Pulmonary artery endothelial cell (primary cell): ENCODE measurements around the gene CIDEB. TPM values are rescaled to one million over a fixed set of nuclear protein-coding genes. Genes with fewer than 3 reads are reported as not detected.
"Not testable (repeated sequence)": the region's sequence is repeated elsewhere in the genome, so short reads cannot be mapped to it uniquely, and the experiment has no call there.

Experiments used
- DNase-seq: peaks from one replicate; pipeline ENCODE4 v3.0.0-alpha.2; 2011; ENCODE audit warnings: low read depth, low spot score
- total RNA-seq: library from RNA; depleted of rRNA; stranded (reverse); fragments of >200 nt; gene quantifications from 2 replicates; pipeline ENCODE4 v1.2.3, GENCODE V29; 2014

CIDEB gene
- total RNA-seq, 1 donor from 2014 or later: 1.1 TPM

DNA sequence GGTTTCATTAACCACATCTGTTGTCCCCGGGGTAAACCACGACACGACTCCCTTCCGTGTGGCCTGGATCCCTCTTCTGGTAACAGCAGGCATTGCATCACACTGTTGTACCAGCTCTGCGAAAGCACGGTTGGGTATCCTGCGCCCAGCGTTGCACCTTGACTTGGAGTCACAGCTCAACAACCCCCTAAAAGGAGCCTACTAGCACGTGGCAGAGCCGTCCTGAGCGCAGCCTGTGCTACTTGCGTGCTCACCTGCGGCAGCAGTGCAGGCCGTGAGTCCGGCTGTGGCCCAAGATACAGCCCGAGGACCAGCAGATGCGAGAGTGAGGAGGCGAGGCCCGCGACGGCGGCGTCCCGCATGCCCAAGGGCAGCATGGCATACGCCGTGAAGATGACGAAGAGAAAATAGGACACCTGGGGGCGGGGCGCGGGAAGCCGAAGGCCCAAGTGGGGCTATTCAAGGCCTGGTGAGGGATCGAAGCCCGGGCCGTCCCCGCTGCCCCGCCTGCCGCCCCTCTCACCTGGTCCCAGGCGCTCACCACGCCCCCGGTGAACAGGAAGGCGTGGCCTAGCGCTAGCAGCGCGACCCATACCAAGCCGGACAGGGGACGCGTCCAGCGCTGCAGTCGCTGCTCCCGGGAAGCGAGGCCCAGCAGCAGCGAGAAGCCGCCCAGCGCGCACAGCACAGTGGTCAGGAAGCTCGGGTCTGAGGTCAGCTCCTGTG lies 24.7 kb upstream of the CIDEB start:
- no peak for DNase-seq

DNA sequence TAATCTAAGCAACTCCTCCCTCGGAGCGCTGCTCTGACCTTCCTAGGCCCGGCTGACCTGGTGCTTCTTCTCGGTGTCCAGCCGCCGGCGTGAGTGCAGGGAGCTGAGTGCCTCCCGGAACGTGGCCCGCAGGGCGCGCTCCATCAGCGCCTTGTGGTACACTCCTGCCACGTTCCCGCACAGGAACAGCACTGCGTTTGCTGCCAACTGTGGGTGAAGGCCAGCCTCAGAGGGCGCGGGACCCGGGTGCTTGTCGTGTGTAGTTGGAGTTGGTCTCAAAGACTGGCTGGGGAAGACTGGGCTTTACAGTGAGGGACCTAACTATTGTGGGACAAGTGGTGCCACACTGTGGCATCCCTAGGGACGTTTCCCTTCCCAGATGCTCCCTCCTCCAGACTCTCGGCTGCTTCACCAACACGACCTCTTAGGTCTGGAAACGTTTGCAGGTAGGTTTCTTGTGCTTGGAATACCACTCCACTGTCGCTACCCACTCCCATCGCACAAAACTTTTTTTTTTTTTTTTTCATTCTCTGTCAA lies 24.0 kb upstream of the CIDEB start:
- no peak for DNase-seq

DNA sequence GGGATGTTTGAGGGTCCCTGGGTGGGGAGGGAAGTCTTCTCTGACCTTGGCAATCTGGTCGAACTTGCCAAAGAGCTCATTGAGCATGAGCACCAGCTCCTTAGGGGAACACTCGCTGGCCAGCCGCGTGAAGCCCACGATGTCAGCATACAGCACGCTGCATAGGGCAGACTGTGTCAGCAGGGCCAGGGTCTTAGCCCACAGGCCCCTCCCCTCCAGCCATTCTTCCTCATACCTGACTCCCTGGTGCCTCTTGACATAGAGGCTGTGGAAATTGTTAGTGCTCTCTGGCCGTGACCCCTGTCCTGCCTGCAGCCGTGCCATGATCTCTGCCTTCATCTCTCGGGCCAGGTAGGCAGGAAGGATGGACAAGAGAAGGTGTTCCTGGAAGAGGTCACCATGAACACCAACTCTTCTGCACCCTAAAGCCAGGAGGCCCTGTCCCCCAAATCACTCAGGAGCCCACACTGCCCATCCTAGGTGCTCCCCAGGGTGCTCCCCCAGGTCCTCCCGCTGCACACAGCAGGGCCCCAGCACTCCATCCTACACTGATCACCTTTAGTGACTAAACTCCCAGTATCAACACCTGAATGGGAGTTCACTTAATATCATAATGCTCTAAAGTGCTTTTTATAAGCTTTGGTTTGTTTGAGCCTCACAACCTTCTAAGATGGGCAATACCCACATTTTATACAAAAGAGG lies 23.3 kb upstream of the CIDEB start:
- no peak for DNase-seq

DNA sequence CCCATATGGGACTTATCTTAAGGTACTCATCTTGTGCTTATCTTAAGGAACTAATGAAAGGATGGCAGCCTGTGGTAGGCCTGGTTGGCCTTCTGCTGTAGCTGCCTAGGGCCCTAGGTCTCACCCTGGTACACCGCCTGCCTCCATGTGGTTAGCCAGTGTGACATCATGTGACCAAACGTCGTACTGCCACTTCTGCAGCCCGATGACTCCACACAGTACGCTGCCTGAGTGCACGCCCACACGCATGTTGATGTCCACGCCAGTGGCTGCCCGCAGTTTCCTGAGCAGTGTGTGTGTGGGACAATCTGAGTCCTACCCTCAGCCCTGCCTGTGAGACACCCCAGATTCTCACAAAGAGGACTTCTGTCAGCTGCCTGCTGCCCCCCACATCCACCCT lies 22.0 kb upstream of the CIDEB start:
- DNase-seq: no peak

DNA sequence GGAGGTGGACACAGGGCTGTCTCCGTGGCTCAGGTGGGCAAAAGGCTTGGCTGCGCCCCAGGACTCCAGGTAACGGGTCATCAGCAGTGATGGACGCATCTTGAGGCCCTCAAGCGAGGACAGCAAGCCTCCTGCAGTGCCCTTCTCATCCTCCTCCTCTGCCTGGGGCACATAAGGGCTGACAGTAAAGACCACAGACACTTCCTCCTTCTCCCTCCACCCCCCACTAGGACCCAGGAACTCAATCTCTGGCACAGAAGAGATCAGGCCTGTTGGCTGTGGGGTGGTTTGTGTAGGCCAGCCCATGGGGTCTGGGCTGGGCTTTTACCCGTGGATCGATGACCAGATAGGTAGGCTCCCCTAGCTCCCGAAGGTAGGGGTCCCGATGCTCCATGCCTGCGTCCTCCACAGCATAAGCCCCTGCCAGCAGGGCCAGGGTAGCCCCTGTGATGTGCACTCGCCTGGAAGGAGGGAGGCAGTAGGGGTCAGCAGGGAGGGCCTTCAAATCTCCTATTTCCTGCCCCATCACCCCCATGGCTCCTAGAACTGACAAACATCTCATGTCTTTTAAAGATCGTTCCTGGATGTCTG lies 21.4 kb upstream of the CIDEB start:
- DNase-seq: no peak

DNA sequence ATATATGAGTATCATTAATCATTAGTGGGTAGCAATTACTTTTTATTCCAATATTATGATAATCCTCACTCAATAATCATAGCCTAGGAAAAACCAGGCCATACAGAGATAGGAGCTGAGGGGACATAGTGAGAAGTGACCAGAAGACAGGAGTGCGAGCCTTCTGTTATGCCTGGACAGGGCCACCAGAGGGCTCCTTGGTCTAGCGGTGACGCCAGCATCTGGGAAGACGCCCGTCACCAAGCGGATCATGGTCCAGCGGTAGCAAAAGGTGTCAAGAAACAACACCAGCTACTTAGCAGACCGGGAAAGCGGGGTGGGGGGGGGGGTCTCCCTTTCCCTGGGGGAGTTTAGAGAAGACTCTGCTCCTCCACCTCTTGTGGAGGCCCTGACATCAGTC lies 20.1 kb upstream of the CIDEB start:
- not testable (repeated sequence) for DNase-seq

DNA sequence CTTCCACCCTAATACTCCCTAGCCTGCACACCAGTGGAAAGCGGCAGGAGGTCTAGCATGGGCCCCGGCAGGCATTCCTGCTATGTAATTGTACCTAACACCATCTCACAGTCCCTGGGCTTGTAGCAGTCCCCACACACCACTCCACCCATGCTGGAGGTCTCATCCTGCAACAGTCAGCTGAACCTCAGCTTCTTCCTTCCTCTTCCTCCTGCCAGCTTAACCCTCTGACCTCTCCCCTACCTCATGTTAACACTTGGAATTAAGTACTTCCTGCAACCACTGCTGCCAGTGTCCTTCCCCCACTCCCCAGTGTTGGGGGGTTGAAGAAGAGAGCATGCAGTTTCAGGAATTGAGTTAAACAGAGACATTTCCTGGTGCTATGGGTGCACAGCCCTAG lies 19.5 kb upstream of the CIDEB start:
- no peak for DNase-seq

DNA sequence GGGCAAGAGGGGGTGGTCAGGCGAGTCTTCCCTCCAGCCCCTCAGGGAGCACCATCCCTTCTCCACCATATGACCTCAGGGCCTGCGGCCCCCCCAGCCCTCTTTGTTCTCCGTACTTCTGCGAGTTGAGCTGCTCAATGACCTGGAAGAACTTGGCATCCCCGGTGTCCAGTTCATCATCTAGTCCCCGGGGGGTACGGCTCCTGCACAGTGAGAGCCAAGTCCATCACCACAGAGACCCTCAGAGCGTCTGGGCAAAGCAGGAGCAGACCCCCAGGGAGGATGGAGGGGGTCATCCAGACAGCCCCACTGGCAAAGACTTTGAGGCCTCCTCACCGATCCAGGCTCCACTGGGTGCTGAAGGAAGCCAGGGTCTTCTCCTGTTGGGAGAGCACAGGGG lies 18.2 kb upstream of the CIDEB start:
- DNase-seq: no peak

DNA sequence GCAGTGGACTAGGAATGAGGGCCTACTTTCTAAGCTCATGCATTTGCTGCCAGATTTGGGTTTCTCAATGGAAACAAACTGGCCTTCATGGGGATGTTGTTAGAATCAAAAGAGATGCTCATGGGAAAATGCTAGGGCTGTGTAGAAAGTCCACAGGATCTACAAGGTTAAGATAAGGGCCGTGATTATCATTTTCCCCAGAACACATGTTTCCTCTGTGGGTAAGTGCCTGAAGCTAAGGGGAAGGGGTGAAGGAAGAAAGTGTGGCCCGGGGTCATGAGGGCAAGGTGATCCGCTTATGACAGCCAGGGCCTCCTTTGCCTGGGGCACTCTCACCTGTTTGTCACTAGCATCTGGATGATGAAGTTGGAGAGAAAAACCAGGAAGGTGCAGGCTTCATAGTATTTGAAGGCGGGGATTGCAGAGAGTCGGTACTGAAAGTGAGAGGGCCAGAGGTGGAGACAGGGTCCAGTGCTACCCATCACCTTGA lies 17.3 kb upstream of the CIDEB start:
- no peak for DNase-seq

DNA sequence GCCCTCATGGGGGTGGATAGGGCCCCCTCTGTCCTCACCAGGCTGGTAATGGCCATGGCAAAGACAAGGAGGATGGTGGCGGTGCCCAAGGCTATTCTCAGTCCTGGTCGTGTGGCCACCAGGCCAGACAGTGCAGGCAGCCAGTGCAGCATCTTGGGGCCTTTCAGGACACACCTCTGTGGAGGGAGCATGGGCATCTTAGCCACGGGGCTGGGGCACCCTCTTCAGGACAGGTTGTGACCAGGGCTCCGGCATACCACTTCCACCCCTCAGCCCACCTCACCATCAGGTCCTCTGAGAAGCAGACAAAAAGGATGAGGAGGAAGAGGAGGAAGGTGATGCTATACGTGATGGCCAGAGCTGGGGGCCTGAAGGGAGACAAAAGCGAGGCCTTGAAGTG lies 16.2 kb upstream of the CIDEB start:
- no peak for DNase-seq

DNA sequence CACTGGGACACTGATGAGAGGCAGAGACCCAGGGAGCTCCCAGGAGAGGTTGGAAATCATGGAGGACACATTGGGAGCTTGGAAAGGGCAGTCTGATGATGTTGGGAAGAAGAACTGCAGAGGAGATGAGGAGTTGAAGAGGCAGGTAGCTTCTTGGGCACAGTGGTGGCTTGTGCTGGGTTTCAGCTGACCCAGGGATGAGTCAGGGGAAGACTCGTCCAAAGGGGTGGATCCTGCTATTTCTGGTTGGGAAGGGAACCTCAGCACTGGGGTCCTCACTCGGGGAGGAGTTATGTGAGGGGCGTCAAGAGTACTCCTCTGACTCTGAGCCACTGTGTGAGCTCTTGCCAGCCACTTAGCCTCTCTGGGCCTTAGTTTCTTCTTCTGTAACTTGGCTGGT lies 15.6 kb upstream of the CIDEB start:
- DNase-seq: no peak

DNA sequence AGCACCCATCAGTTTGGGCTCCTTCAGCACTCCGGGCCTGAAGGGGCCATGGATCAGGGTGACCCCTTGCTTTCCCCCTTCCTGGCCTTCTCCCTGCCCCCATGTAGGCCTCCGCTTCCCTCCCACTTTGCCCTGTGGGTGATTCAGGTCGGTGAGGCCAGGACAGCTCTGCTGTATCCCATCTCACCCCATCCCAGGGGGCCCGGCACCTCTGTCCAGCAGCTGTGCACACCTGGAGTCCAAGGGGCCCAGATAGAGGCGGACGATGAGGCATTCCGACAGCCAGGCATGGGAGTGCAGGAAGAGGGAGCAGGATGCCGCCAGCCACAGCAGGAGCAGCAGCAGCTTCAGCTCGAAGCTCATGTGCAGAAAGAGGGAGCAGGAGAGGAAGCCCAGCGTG lies 14.9 kb upstream of the CIDEB start:
- no peak for DNase-seq

DNA sequence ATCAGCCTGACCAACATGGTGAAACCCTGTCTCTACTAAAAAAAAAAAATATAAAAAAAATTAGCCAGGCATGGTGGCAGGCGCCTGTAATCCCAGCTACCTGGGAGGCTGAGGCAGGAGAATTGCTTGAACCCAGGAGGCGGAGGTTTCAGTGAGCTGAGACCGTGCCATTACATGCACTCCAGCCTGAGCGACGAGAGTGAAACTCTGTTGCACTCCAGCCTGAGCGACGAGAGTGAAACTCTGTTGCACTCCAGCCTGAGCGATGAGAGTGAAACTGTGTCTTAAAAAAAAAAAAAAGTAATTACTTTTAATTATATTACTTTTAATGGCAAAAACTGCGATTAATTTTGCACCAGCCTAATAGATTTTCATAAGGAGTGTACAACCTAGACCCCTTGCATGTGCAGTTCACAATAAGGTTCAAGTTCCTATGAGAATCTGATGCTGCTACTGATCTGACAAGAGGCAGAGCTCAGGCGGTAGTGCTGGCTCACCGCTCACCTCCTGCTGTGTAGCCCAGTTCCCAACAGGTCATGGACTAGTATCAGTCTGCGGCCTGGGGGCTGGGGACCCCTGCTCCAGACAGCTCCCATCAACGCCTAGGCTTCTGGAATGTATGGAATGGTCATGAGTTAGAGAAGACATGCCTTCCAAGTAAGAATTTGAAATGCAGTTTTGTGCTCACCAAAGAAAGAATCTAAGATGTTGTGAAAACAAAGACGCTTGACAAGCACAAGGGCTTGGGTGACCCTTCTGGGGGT lies 13.6 kb upstream of the CIDEB start:
- DNase-seq: no peak

DNA sequence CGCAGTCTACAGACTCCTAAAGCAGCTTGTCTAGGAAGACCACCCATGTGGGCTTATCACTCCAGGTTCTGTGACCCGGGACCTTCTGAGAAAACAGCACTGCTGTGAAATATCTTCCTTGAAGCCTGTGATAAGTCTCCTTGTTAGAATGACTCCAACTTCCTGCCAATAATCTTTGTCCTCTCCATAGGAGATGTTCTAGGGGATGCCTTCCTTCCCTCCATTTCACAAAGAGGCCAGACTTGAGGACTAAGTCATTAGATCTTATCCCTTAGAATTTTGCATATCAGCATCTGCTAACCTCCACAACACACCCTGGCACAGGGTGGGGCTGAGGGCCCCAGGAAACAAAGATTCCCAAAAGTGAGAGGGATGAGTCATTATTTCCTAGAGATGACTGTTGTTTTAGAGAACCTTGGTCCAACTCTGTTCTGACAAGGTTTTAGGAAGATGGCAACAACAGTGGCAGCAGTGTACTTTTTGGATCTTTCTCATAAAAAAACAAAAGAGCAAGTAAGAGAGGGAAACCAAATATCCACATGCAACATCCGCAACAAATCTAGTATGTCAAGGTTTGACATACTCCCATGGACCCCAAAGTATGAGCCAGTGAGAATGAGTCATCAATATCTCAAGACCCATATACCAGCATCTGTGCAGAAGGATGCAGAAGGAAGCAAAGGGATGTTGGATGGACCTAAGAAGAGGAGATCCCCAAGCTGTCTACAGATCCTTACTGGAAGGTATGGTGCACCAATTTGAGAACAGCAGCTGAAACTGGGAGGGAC lies 9.6 kb upstream of the CIDEB start:
- no peak for DNase-seq

DNA sequence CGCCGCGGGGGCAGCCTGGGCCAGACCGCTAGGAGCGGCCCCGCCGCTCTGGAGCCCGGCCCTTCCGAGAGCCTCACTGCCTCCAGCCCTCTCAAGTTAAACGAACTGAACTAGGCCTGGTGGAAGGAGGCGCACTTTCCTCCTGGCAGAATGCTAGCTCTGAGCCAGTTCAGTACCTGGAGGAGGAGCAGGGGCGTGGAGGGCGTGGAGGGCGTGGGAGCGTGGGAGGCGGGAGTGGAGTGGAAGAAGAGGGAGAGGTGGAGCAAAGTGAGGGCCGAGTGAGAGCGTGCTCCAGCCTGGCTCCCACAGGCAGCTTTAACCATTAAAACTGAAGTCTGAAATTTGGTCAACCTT lies 8.8 kb upstream of the CIDEB start:
- DNase-seq: no peak

DNA sequence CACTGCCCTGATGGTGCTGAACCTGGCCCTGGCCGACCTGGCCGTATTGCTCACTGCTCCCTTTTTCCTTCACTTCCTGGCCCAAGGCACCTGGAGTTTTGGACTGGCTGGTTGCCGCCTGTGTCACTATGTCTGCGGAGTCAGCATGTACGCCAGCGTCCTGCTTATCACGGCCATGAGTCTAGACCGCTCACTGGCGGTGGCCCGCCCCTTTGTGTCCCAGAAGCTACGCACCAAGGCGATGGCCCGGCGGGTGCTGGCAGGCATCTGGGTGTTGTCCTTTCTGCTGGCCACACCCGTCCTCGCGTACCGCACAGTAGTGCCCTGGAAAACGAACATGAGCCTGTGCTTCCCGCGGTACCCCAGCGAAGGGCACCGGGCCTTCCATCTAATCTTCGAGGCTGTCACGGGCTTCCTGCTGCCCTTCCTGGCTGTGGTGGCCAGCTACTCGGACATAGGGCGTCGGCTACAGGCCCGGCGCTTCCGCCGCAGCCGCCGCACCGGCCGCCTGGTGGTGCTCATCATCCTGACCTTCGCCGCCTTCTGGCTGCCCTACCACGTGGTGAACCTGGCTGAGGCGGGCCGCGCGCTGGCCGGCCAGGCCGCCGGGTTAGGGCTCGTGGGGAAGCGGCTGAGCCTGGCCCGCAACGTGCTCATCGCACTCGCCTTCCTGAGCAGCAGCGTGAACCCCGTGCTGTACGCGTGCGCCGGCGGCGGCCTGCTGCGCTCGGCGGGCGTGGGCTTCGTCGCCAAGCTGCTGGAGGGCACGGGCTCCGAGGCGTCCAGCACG lies 8.2 kb upstream of the CIDEB start:
- no peak for DNase-seq

DNA sequence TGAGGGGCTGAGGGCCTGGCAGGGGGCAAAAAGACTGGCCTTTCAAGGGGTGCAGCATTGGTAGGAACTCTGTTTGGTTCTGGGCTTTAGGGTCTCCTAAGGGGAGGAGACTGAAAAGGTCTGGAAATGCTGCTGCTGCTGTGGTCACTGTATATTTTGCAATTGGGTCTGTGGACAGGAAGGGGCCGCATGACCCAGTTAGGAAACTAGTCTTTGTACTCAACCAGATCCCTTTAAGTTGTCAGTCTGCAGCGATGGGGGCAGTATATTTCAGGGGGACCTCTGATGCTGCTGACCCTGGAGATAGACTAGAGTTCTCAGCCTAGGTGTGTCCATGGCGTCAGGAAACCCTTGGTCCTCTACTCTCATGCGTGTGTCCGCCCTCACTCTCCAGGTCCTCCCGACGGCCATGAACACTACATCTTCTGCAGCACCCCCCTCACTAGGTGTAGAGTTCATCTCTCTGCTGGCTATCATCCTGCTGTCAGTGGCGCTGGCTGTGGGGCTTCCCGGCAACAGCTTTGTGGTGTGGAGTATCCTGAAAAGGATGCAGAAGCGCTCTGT lies 7.5 kb upstream of the CIDEB start:
- DNase-seq: no peak

DNA sequence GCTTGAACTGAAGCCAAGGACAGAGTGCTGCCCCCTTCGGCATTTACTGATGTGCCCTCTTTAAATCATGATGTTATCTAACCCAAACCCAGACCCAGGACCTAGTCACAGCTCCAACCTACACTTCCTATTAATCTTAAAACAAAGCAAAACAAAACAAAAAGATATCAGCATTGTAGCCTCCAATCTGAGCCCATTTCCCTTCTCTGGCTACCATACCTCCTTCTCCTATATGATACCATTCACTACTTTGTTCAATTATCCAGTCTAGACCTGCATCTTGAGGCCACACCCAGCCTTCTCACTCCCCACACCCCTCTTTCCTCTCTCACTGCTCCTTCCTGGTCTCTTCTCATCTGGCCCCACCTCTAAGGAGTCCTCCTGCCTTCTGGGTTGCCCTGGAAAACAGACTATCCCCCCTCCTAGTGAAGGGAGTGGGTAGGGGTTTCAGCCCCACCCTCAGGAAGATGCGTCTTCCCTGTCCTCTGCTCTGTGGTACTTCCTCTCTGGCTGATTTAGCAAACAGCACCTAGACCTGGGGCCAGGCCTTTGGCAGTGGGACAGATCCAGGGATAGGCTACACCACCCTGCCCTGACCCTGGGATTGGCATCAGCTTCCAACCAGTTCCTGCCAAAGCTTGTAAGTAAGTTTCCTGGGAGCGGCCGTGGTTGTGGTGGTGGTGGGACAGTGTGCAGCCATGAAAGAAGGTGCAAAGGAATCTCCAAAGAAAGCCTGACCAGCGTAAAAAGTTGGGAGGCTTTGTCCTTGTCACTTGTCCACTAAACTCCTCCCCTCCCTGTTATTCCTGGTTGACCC lies 6.8 kb upstream of the CIDEB start:
- no peak for DNase-seq

DNA sequence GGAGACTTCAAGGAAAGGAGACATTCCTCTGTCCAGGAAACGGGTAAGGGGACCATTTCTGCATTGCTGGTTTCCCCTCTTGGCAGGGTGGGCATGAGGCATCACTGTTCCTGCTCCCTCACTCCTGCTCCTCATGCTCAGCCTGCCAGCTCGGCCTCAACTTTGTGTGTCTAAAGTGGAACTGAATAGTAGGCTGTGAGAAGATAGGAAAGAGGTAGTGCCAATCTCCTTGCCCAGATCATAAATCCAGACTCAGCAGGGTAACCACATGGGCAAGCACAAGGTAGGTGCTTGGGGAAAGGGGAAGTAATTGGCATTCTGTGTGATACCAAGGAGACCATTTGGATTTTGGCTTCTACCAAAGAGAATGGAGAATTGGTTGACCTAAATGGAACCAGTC lies 6.1 kb upstream of the CIDEB start:
- DNase-seq: no peak
